BJ (cell line): ENCODE data around the gene RABGAP1. TPM values are rescaled to one million over a fixed set of nuclear protein-coding genes. Genes with fewer than 3 reads are reported as not detected.

ENCODE experiments used
- CTCF ChIA-PET: fragments of 350-600 bp; formaldehyde crosslinking; extraction: SDS; loops from one replicate; lab custom pipeline; 2021; ENCODE audit warnings: antibody characterized with exemption, inconsistent platforms; lab: Yijun Ruan, JAX
- POLR2A ChIA-PET: fragments of 300-600 bp; sonication (Branson Sonifier 250); formaldehyde crosslinking; extraction: SDS; loops from one replicate; lab custom pipeline; 2021; ENCODE audit warnings: antibody characterized with exemption; lab: Charles Lee
- DNase-seq: peaks from one replicate; pipeline ENCODE4 v3.0.0-alpha.2; 2011; ENCODE audit warnings: low read depth
- H3K27me3 ChIP-seq: 2 replicates; pipeline ENCODE4 v1.6.0; 2011; ENCODE audit warnings: low read length; ENCODE audit not compliant: control insufficient read depth, insufficient read depth
- H3K36me3 ChIP-seq: 2 replicates; pipeline ENCODE4 v1.5.1; 2011; ENCODE audit warnings: low read length; ENCODE audit not compliant: control insufficient read depth, insufficient read depth
- H3K4me3 ChIP-seq: 2 replicates; pipeline ENCODE4 v1.5.1; 2011; ENCODE audit warnings: low read depth, mild to moderate bottlenecking, control low read depth, low read length
- CTCF ChIP-seq: IDR thresholded peaks from 2 replicates; pipeline ENCODE4 v1.5.1; 2011; ENCODE audit warnings: low read depth, mild to moderate bottlenecking, control low read depth, inconsistent platforms, low read length, moderate library complexity; ENCODE audit not compliant: insufficient read depth
- polyA minus RNA-seq: library from RNA; depleted of rRNA, polyadenylated mRNA; stranded (reverse); fragments of >200 nt; gene quantifications from 2 replicates; pipeline ENCODE4 v1.2.3, GENCODE V29; 2011; rRNA and poly(A)+ RNA removed
- polyA plus RNA-seq: library from polyadenylated mRNA; depleted of rRNA; stranded (reverse); fragments of >200 nt; gene quantifications from 2 replicates; pipeline ENCODE4 v1.2.3, GENCODE V29; 2011; rRNA removed

RABGAP1 gene
- polyA plus RNA-seq (30.8 and 37.0 TPM in 2 replicates), polyA minus RNA-seq (31.0 and 39.8 TPM in 2 replicates)

GRCh38 chr9:122940749-122941581, at the start of gene RABGAP1:
RABGAP1 (plus strand) TSS chr9:122941020; CDS start chr9:122957060, 16,040 bp downstream.
- POLR2A ChIA-PET: interaction anchor here (0.5 to 1.0 kb wide), 7 partner anchors 14 to 605 kb away, joined by 3 to 5 read pairs (median 3); partner anchors contain the start of gene ZBTB6
- Histone ChIP-seq H3K36me3 (peaks cover 2% of the 10 kb centered on the region), H3K27me3 (no peaks in the 10 kb centered on the region), H3K4me3 (peak within 1 kb of the TSS; percentile 94)
- TF ChIP-seq CTCF: no peak
- DNase-seq: peak; percentile 93
- CTCF ChIA-PET: no interaction called here

GRCh38 chr9:122897969-122898368, 42.9 kb upstream of the RABGAP1 start:
- POLR2A ChIA-PET: no interaction called here
- Histone ChIP-seq H3K36me3 (peaks cover 2% of the 10 kb centered on the region), H3K4me3 (no peak overlapping the region), H3K27me3 (no peaks in the 10 kb centered on the region)
- CTCF ChIA-PET: interaction anchor here (0.9 kb wide), 1 partner anchor 94 kb away, joined by 3 read pairs; no protein-coding TSS in a partner anchor
- TF ChIP-seq CTCF: no peak
- DNase-seq: no peak

GRCh38 chr9:122900791-122901190, 40.0 kb upstream of the RABGAP1 start:
- Histone ChIP-seq H3K4me3 (no peak overlapping the region), H3K36me3 (no peaks in the 10 kb centered on the region; the same call in none of the 2 replicates), H3K27me3 (no peaks in the 10 kb centered on the region)
- DNase-seq: no peak
- ChIA-PET POLR2A (no interaction called here), CTCF (no interaction called here)
- no peak for TF ChIP-seq CTCF

GRCh38 chr9:122904466-122904822, 36.4 kb upstream of the RABGAP1 start:
- Histone ChIP-seq H3K4me3 (peak overlapping the region; percentile 61), H3K27me3 (no peaks in the 10 kb centered on the region), H3K36me3 (no peaks in the 10 kb centered on the region; the same call in 1 of the 2 replicates)
- POLR2A ChIA-PET: no interaction called here
- CTCF ChIA-PET: interaction anchor here (0.7 to 1.5 kb wide), 3 partner anchors 13 to 87 kb away, joined by 3 to 4 read pairs (median 3); no protein-coding TSS in a partner anchor
- no peak for DNase-seq
- TF ChIP-seq CTCF: no peak
